GM12878 (cell line): ENCODE measurements around the gene PRR15L. TPM values are rescaled to one million over a fixed set of nuclear protein-coding genes. Genes with fewer than 3 reads are reported as not detected.

Experiments
- ATAC-seq: fragments of 200-7000 bp; cut with Tn5 transposase; 3 replicates; pipeline ENCODE4 v1.9.1; 2020; ENCODE audit warnings: mild to moderate bottlenecking, moderate library complexity
- BruUV-seq: library from RNA; stranded (reverse); fragments of 400-500 nt; replicated peaks from 2 replicates; lab custom pipeline; 2021; lab: Mats Ljungman, UMichigan
- CTCF ChIA-PET: fragments of 300-600 bp; sonication (Branson Sonifier 250); formaldehyde crosslinking; extraction: SDS; loops from one replicate; lab custom pipeline; 2021; ENCODE audit warnings: inconsistent platforms; lab: Yijun Ruan, JAX
- POLR2A ChIA-PET: fragments of 350-600 bp; formaldehyde crosslinking; extraction: SDS; loops from one replicate; lab custom pipeline; 2021; ENCODE audit warnings: inconsistent platforms; lab: Charles Lee
- RAD21 ChIA-PET: fragments of 300-600 bp; sonication (Branson Sonifier 250); formaldehyde crosslinking; loops from one replicate; lab custom pipeline; 2023; ENCODE audit warnings: antibody characterized with exemption; ENCODE audit not compliant: unreplicated experiment; lab: Charles Lee
- SMC1A ChIA-PET: fragments of 300-600 bp; sonication (Branson Sonifier 250); formaldehyde crosslinking; loops from one replicate; lab custom pipeline; 2023; ENCODE audit not compliant: unreplicated experiment, uncharacterized antibody; lab: Charles Lee
- DNase-seq: peaks from one replicate; pipeline ENCODE4 v3.0.0-alpha.2; 2011; ENCODE audit warnings: low read depth, low spot score
- FAIRE-seq: peaks from 3 replicates; lab custom pipeline; 2011; peaks lifted over from hg19 to GRCh38; lab: Jason Lieb, UNC
- H2AFZ ChIP-seq: 2 replicates; pipeline ENCODE4 v1.6.0; 2011; ENCODE audit warnings: low read depth, low read length, control low read depth; ENCODE audit not compliant: control insufficient read depth
- H3K27ac ChIP-seq: 2 replicates; pipeline ENCODE4 v1.5.1; 2011; ENCODE audit warnings: control low read depth; ENCODE audit not compliant: control insufficient read depth, insufficient read depth
- H3K27me3 ChIP-seq, 2 experiments: replicated peaks in 1 of 2; 2 replicates each; pipeline versions ENCODE4 v1.6.0 to v1.6.1; 2011; ENCODE audit warnings: low read length in 1 of 2; ENCODE audit not compliant: control insufficient read depth in 2 of 2, insufficient read depth in 2 of 2
- H3K36me3 ChIP-seq, 2 experiments: 2 replicates each; pipeline ENCODE4 v1.5.1; 2011; ENCODE audit warnings: low read length in 1 of 2; ENCODE audit not compliant: control insufficient read depth in 2 of 2, insufficient read depth in 2 of 2
- H3K4me1 ChIP-seq: 2 replicates; pipeline ENCODE4 v1.6.1; 2011; ENCODE audit warnings: mild to moderate bottlenecking, low read length, moderate library complexity, mixed read lengths; ENCODE audit not compliant: control insufficient read depth, insufficient read depth
- H3K4me2 ChIP-seq: 2 replicates; pipeline ENCODE4 v1.6.0; 2011; ENCODE audit warnings: control low read depth; ENCODE audit not compliant: control insufficient read depth, insufficient read depth
- H3K4me3 ChIP-seq: fragments of 200-600 bp; sonication (generic); 2 replicates; pipeline ENCODE4 v1.5.1; 2016
- H3K79me2 ChIP-seq: 2 replicates; pipeline ENCODE4 v1.6.0; 2011; ENCODE audit warnings: low read length; ENCODE audit not compliant: control insufficient read depth, insufficient read depth
- H3K9ac ChIP-seq: 2 replicates; pipeline ENCODE4 v1.8.0; 2011; ENCODE audit warnings: low read length, control low read depth, mixed read lengths; ENCODE audit not compliant: control insufficient read depth, insufficient read depth
- H3K9me3 ChIP-seq: replicated peaks from 3 replicates; pipeline ENCODE4 v1.5.1; 2011; ENCODE audit warnings: mild to moderate bottlenecking, low read length; ENCODE audit not compliant: control insufficient read depth, insufficient read depth
- H4K20me1 ChIP-seq: 2 replicates; pipeline ENCODE4 v1.6.0; 2011; ENCODE audit not compliant: control insufficient read depth, insufficient read depth
- ESRRA ChIP-seq: IDR thresholded peaks from 2 replicates; pipeline ENCODE4 v1.6.1; 2012; ENCODE audit warnings: mild to moderate bottlenecking, low read length, improper control_type of control experiment
- FOXK2 ChIP-seq: fragments of 450-650 bp; IDR thresholded peaks from 2 replicates; pipeline ENCODE4 v1.6.1; 2017; ENCODE audit warnings: mild to moderate bottlenecking, moderate library complexity
- IRF4 ChIP-seq: IDR thresholded peaks from 2 replicates; pipeline ENCODE4 v1.6.1; 2011; ENCODE audit warnings: low read depth, low read length
- RAD51 ChIP-seq: fragments of 450-650 bp; IDR thresholded peaks from 2 replicates; pipeline ENCODE4 v1.6.1; 2016; ENCODE audit warnings: moderate library complexity, mild to moderate bottlenecking, inconsistent platforms
- SMC3 ChIP-seq: IDR thresholded peaks from 2 replicates; pipeline ENCODE4 v1.6.1; 2011; ENCODE audit warnings: low read length, improper control_type of control experiment, borderline replicate concordance
- ZNF24 ChIP-seq: fragments of 450-650 bp; IDR thresholded peaks from 2 replicates; pipeline ENCODE4 v1.6.1; 2017; ENCODE audit warnings: antibody characterized with exemption, mild to moderate bottlenecking
- WGBS: methylation state at CpG from one replicate; pipeline ENCODE4 v1.1.6; 2016; ENCODE audit warnings: low lambda C conversion rate; ENCODE audit not compliant: insufficient replicate concordance, insufficient coverage; ENCODE audit errors: missing lambda C conversion rate; 5-methylcytosine and 5-hydroxymethylcytosine counted together
- in situ Hi-C: fragments of 300-500 bp; cut with MboI; formaldehyde crosslinking; loops from 9 replicates; pipeline ENCODE4 v1.14.3; 2018; ENCODE audit warnings: mixed read lengths
- intact Hi-C: fragments of 100-400 bp; cut with micrococcal nuclease; formaldehyde crosslinking; loops from one replicate; pipeline ENCODE4 v1.14.2; 2022; ENCODE audit not compliant: unreplicated experiment
- polyA plus RNA-seq, 11 experiments: library from polyadenylated mRNA; depleted of rRNA in 4 of 11; unstranded in 6 of 11; stranded (reverse) in 5 of 11; fragments of >200 nt; fragmentation: Nextera tagmentation in 4 of 11; fragmentation: Illumina TruSeq in 1 of 11; extraction: Ambion mirVana in 4 of 11; extraction: Trizol in 1 of 11; gene quantifications; 1 replicate in 1 of 11; 2 replicates in 10 of 11; pipeline versions ENCODE4 v1.2.1 to v1.2.3, GENCODE V29; 2011 to 2016; ENCODE audit warnings: inconsistent platforms in 2 of 11, missing spikeins in 2 of 11, low read depth in 1 of 11
- total RNA-seq, 4 experiments: library from RNA; depleted of rRNA in 3 of 4; stranded (reverse); fragments of >200 nt in 3 of 4; fragmentation: Illumina TruSeq in 1 of 4; extraction: Trizol in 1 of 4; gene quantifications; 2 replicates each; pipeline versions ENCODE4 v1.2.1 to v1.2.3, GENCODE V29; 2013 to 2021
- TF ChIP-seq, protein P1 (sequence below): IDR thresholded peaks from 2 replicates; pipeline ENCODE4 v1.6.1; 2012; ENCODE audit warnings: low read depth, low read length, improper control_type of control experiment
- TF ChIP-seq, protein P2 (sequence below): fragments of 450-650 bp; IDR thresholded peaks from 2 replicates; pipeline ENCODE4 v1.6.1; 2016; ENCODE audit warnings: mild to moderate bottlenecking

Gene PRR15L
- total and polyA plus RNA-seq, 10 of the 15 experiments (the other 5 are each of a cell fraction or from before 2014, with no cell fraction given), result 0.11 to 0.18 TPM; not detected in 8

DNA sequence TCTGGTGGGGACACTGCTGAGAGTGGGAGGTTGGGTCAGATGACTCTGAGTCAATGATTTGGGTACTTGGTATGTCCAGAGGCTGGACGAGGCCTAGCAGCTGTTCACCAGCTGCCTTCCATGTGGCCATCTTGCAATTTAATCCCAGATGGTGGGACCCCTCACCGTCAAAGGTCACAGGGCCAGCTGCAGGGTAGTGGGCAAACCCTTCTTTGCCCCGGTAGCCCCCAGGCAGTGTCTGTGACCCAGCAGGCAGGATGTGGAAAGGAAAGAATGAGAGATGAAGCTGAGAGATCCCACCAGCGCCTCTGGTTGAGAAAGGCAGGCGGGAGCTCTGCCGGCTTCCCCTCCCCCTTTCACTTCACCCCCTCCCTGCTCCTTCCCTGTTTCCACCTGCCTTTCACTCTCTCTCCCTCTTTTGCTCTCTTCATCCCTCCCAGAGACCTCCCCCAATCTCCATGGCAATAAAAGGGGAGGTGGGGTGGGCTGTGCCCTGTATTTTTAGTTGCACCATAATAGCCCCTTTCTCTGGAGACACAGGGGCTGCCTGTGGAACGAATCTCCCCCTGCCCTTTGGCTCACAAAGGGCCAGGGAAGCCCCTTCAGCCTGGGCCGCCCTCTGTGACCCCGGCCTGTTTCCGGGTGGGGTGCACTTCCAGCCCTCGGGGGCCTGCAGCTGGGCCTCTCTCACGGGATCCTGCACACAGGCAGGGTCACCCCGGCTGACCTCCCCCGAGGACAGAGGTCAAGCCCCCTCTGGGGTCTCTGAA is 33.5 kb upstream of the PRR15L start:
- Histone ChIP-seq H3K4me2 (no peak overlapping the region), H3K9me3 (no peaks in the 10 kb centered on the region), H3K79me2 (no peaks in the 10 kb centered on the region), H3K36me3 (no peaks in the 10 kb centered on the region), H3K4me3 (no peak overlapping the region), H3K27me3 (no peaks in the 10 kb centered on the region), H2AFZ (no peak overlapping the region), H3K9ac (no peak overlapping the region), H3K27ac (no peak overlapping the region), H3K4me1 (peaks cover 13% of the 10 kb centered on the region), H4K20me1 (no peaks in the 10 kb centered on the region)
- ChIA-PET SMC1A (interaction anchor here (0.8 to 1.2 kb wide), 2 partner anchors 12 to 13 kb away, joined by 3 to 4 read pairs; no protein-coding TSS in a partner anchor), POLR2A (interaction anchor here (0.8 kb wide), 1 partner anchor 9 kb away, joined by 3 read pairs; no protein-coding TSS in a partner anchor), RAD21 (no interaction called here), CTCF (interaction anchor here (1.2 to 3.7 kb wide), 6 partner anchors 9 to 121 kb away, joined by 3 to 24 read pairs (median 6); no protein-coding TSS in a partner anchor)
- no peak for DNase-seq
- in situ Hi-C loops (no loop called here), intact Hi-C loops (no loop called here)
- TF ChIP-seq, protein P1, sequence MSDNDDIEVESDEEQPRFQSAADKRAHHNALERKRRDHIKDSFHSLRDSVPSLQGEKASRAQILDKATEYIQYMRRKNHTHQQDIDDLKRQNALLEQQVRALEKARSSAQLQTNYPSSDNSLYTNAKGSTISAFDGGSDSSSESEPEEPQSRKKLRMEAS, result no peak
- TF ChIP-seq SMC3, result no peak
- TF ChIP-seq ZNF24, result no peak
- no peak for TF ChIP-seq IRF4
- TF ChIP-seq FOXK2, result no peak
- no peak for TF ChIP-seq ESRRA
- TF ChIP-seq, protein P2, sequence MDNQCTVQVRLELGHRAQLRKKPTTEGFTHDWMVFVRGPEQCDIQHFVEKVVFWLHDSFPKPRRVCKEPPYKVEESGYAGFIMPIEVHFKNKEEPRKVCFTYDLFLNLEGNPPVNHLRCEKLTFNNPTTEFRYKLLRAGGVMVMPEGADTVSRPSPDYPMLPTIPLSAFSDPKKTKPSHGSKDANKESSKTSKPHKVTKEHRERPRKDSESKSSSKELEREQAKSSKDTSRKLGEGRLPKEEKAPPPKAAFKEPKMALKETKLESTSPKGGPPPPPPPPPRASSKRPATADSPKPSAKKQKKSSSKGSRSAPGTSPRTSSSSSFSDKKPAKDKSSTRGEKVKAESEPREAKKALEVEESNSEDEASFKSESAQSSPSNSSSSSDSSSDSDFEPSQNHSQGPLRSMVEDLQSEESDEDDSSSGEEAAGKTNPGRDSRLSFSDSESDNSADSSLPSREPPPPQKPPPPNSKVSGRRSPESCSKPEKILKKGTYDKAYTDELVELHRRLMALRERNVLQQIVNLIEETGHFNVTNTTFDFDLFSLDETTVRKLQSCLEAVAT, result no peak
- TF ChIP-seq RAD51, result no peak
- FAIRE-seq, result no peak
- ATAC-seq, result no peak
- BruUV-seq, result no TSS peak
- 64% methylated on average over 14 of the region's 14 CpGs for WGBS
